Muscle layer of colon (tissue), 2 donors: ENCODE data around the gene TIMM21.

Experiments
- H3K27ac ChIP-seq: one replicate; pipeline ENCODE4 v1.7.0; 2013; ENCODE audit warnings: low read depth, mild to moderate bottlenecking, low read length, moderate library complexity
- H3K27me3 ChIP-seq, 2 donors: one replicate each; pipeline ENCODE4 v1.7.0; 2013; ENCODE audit warnings: low read length in 2 of 2, mild to moderate bottlenecking in 2 of 2; ENCODE audit not compliant: insufficient read depth in 2 of 2, control insufficient read depth in 1 of 2
- H3K36me3 ChIP-seq: one replicate; pipeline ENCODE4 v1.7.0; 2013; ENCODE audit warnings: mild to moderate bottlenecking, low read length; ENCODE audit not compliant: insufficient read depth
- H3K4me1 ChIP-seq: one replicate; pipeline ENCODE4 v1.7.0; 2013; ENCODE audit warnings: mild to moderate bottlenecking, low read length; ENCODE audit not compliant: insufficient read depth
- H3K4me3 ChIP-seq, 2 donors: one replicate each; pipeline ENCODE4 v1.7.0; 2013; ENCODE audit warnings: low read length in 2 of 2, low read depth in 1 of 2, mild to moderate bottlenecking in 1 of 2, moderate library complexity in 1 of 2
- H3K9ac ChIP-seq: one replicate; pipeline ENCODE4 v1.7.0; 2013; ENCODE audit warnings: low read length
- H3K9me3 ChIP-seq: one replicate; pipeline ENCODE4 v1.7.0; 2013; ENCODE audit warnings: mild to moderate bottlenecking, low read length
- donor health status: abdominal sarcoma.
- donor health status: Adenocarcinoma of cecum.

Gene TIMM21

GRCh38 chr18:74148543-74149070 is 284 bp downstream of the TIMM21 start:
- Histone ChIP-seq H3K4me1 (peaks cover 35% of the 10 kb centered on the region), H3K27ac (peak overlapping the region; percentile 55)

DNA sequence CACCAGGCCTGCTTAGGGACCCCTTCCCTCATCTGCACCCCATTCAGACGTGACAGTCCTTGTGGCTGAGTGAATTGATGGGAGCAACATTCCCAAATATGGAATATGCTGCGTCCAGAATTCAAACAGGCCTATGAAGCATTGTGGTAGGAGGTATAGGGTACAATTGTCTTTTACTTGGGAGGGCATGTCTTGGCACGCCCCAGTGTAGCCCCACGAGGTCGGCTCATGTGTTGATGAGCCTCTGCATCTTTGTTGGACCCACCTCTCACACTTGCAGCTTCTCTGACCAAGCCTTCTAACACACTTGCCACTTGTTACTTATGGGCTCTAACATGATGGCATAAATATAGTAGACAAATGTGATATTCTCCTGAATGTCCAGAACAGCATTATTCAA is 1.6 kb downstream of the TIMM21 start:
- no peaks in the 10 kb centered on the region for H3K9me3 ChIP-seq
- peaks cover 35% of the 10 kb centered on the region for H3K4me1 ChIP-seq
- no peak overlapping the region for H3K9ac ChIP-seq
- peaks cover 9% of the 10 kb centered on the region for H3K36me3 ChIP-seq
- no peak overlapping the region for H3K27ac ChIP-seq
- H3K4me3 ChIP-seq: peak overlapping the region in 1 of 2 donors; percentile 34
- H3K27me3 ChIP-seq: no peaks in the 10 kb centered on the region

More at GRCh38 chr18:74148543-74149070, 284 bp downstream of the TIMM21 start:
- peaks cover 4% of the 10 kb centered on the region for H3K36me3 ChIP-seq
- no peaks in the 10 kb centered on the region for H3K27me3 ChIP-seq
- H3K9me3 ChIP-seq: no peaks in the 10 kb centered on the region
- H3K9ac ChIP-seq: peak overlapping the region; percentile 96
- H3K4me3 ChIP-seq: peak overlapping the region; percentile 73 to 100

DNA sequence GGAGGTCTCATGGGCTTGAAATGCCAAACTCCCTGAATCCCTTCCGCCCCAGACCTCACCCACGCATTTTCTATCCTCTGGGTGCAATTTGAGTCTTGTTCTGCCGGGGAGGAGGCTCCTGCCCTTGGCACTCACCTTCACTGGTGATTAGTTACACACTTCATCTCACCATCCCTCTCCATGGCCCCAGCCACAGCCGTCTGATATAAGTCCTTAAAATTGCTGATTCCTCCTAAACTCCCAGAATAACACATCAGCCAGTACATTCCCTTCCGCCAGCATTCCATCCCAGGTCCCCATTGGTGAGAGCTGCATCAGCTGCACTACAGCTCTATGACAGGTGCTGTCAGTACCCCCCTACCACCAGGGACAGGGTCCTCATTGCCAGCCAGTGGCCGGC is 3.9 kb downstream of the TIMM21 start:
- Histone ChIP-seq H3K4me1 (peaks cover 29% of the 10 kb centered on the region), H3K9me3 (no peaks in the 10 kb centered on the region), H3K27ac (no peak overlapping the region), H3K36me3 (peaks cover 29% of the 10 kb centered on the region), H3K27me3 (no peaks in the 10 kb centered on the region), H3K9ac (no peak overlapping the region), H3K4me3 (no peak overlapping the region)

DNA sequence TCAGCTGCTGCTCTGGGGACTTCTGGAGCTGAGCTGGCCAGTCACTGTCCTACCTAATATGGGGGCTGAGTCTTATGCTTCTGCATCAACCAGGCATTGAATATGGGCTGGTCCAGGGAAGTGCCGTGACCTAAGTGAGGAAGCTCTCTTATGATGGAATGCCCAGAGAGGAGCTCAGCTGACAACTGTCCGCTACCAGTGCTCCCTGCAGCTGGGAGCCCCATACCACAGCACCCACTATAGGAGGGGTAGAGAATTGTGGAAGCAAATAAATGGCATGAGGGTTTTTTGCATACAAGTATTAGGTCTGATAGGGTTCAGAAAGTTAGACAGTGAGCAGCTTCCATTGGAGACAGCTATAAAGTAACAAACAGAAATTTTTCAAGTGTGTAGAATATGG is 4.5 kb downstream of the TIMM21 start:
- Histone ChIP-seq H3K4me3 (no peak overlapping the region), H3K9me3 (no peaks in the 10 kb centered on the region), H3K9ac (no peak overlapping the region), H3K4me1 (peaks cover 29% of the 10 kb centered on the region), H3K27ac (no peak overlapping the region), H3K27me3 (no peaks in the 10 kb centered on the region), H3K36me3 (peaks cover 34% of the 10 kb centered on the region)

- Histone ChIP-seq H3K27ac (no peak overlapping the region), H3K36me3 (peaks cover 40% of the 10 kb centered on the region), H3K4me3 (no peak overlapping the region), H3K27me3 (no peaks in the 10 kb centered on the region), H3K4me1 (peaks cover 29% of the 10 kb centered on the region), H3K9ac (no peak overlapping the region), H3K9me3 (no peaks in the 10 kb centered on the region)
Observed at GRCh38 chr18:74153377-74153776, 5.1 kb downstream of the TIMM21 start.

DNA sequence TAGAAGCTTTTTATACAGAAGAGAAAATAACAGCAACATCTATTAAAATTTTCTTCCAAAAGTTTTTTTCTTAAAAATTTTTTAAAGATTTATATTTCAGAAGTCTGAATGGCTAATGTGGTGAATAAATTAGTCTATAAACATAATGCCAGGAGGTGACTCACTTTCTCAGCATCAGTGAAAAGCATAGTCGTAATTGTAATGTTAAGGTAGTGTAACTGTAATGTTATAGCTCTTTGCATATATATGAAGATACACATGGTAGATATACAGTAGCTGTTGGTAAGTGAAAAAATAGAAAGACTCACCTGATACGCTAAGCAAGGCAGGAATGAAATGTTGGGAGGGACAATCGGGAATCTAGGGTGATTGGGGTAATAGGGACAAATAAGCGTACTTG is 5.5 kb downstream of the TIMM21 start:
- H3K9me3 ChIP-seq: no peaks in the 10 kb centered on the region
- peaks cover 44% of the 10 kb centered on the region for H3K36me3 ChIP-seq
- no peak overlapping the region for H3K4me3 ChIP-seq
- H3K4me1 ChIP-seq: peaks cover 27% of the 10 kb centered on the region
- H3K9ac ChIP-seq: no peak overlapping the region
- H3K27ac ChIP-seq: no peak overlapping the region
- no peaks in the 10 kb centered on the region for H3K27me3 ChIP-seq

DNA sequence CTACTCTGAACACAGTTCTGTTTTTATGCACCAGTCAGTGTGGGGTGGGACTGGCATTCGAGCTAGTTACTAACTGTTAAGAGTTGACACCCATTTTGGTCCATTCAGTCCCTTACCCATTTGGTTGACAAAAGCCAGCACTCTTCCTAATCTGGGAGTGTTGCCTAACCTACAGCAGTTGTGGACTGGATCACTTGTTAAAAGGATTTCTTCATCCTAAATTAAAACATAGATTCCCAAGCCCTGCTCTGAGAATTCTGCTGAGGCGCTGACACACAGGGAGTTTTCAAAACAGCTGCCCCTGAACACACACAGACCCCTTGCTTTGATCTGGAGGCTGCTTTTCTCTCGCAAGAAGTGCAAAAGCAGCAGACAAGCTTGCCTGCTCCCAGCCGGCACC is 6.4 kb downstream of the TIMM21 start:
- no peak overlapping the region for H3K27ac ChIP-seq
- H3K4me1 ChIP-seq: peaks cover 18% of the 10 kb centered on the region
- no peak overlapping the region for H3K4me3 ChIP-seq
- H3K27me3 ChIP-seq: no peaks in the 10 kb centered on the region
- no peaks in the 10 kb centered on the region for H3K9me3 ChIP-seq
- H3K9ac ChIP-seq: no peak overlapping the region
- H3K36me3 ChIP-seq: peaks cover 45% of the 10 kb centered on the region

DNA sequence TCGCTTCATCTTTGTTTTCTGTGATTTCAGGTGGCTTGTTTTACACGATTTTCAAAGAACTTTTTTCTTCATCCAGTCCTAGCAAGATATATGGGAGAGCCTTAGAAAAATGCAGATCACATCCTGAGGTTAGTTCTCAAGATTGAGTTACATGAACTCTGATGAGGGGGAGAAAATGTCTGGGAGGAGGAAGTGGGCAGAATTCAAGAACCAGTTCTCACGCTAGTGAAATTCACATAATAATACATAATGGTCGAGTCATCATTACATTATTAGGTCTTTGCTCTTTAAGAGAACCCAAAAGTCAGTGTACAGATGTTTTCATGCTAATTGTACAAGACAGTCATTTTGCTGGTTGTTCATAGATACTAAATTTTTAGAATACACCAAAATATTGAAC is 7.0 kb downstream of the TIMM21 start:
- H3K36me3 ChIP-seq: peaks cover 43% of the 10 kb centered on the region
- no peaks in the 10 kb centered on the region for H3K9me3 ChIP-seq

DNA sequence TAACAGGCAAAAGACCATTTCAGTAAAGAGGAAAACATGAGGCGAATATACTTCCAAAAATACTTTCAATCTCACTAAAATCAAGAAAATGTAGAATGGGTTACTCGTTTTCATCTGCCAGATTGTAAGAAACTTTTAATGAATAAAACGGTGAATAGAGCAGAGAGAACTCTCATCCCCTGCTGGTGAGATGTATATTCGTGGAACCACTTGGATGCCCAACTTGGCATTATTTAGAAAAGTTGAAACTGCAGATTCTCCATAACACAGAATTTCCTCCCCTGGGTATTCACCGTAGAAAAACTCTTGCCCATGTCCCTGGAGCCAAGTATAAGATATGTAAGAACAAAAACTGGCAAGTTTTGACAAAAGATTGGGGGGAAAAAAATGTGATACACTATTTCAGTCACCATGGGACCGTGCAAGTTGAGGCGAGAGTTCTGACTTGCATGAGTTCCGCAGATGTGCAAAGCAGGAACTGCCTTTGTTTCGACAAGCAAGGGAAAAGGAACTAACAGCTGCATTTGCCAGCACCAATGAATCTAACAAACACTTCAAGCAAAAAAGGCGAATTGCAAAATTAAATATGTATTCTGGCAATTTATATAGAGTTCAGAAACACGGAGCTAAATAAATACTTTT is 14.8 kb downstream of the TIMM21 start:
- H3K9ac ChIP-seq: no peak overlapping the region
- no peak overlapping the region for H3K27ac ChIP-seq

More for the DNA sequence above, 7.0 kb downstream of the TIMM21 start:
- H3K9ac ChIP-seq: no peak overlapping the region
- no peak overlapping the region for H3K27ac ChIP-seq
- no peak overlapping the region for H3K4me3 ChIP-seq
- peaks cover 12% of the 10 kb centered on the region for H3K4me1 ChIP-seq
- H3K27me3 ChIP-seq: no peaks in the 10 kb centered on the region

GRCh38 chr18:74166386-74166785 is 18.1 kb downstream of the TIMM21 start:
- Histone ChIP-seq H3K36me3 (no peaks in the 10 kb centered on the region), H3K9me3 (no peaks in the 10 kb centered on the region), H3K4me1 (no peaks in the 10 kb centered on the region), H3K27me3 (no peaks in the 10 kb centered on the region), H3K9ac (no peak overlapping the region), H3K4me3 (no peak overlapping the region), H3K27ac (no peak overlapping the region)

More for the DNA sequence above, 14.8 kb downstream of the TIMM21 start:
- H3K36me3 ChIP-seq: peaks cover 18% of the 10 kb centered on the region
- no peaks in the 10 kb centered on the region for H3K9me3 ChIP-seq
- H3K4me1 ChIP-seq: no peaks in the 10 kb centered on the region
- H3K4me3 ChIP-seq: no peak overlapping the region
- no peaks in the 10 kb centered on the region for H3K27me3 ChIP-seq

DNA sequence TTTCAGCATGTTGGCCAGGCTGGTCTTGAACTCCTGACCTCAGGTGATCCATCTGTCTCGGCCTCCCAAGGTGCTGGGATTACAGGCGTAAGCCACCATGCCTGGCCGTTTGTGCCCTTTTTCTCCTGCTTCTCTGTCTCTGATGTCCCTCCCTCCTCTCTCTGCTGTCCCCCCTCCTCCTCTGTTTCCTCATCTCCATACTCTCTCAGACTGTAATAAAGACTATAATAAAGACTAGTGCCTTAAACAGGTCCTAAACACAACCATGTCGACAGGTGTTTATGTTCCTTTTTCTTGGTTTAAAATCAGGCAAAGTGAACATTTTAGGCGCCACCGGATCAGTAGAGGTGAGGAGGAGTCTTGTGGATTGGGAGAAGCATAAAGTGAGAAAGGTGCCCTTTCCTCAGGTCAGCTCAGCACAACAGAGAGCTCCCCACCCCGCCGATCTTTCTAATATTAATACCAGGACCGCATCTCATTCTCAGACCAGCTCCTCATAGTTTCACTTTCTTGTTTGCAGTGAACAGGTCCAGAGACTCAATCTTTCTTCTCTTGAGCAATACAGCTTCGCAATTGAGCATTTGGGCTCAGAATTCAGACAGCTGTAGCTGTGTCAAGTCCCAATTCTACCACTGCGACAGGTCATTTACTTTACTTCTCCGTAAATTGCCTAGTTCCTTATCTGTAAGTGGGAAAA is 23.7 kb downstream of the TIMM21 start:
- Histone ChIP-seq H3K9me3 (no peaks in the 10 kb centered on the region), H3K4me3 (no peak overlapping the region), H3K27me3 (no peaks in the 10 kb centered on the region), H3K36me3 (no peaks in the 10 kb centered on the region), H3K27ac (no peak overlapping the region), H3K4me1 (no peaks in the 10 kb centered on the region), H3K9ac (no peak overlapping the region)
